PC-9 (cell line): ENCODE results near the gene NELL2. TPM values are rescaled to one million over a fixed set of nuclear protein-coding genes. Genes with fewer than 3 reads are reported as not detected.

ENCODE experiments used
- BruUV-seq: library from RNA; stranded (reverse); fragments of 400-500 nt; replicated peaks from 2 replicates; lab custom pipeline; 2021; lab: Mats Ljungman, UMichigan
- CTCF ChIA-PET: fragments of 300-600 bp; sonication (Branson Sonifier 250); formaldehyde crosslinking; loops from one replicate; lab custom pipeline; 2022; ENCODE audit warnings: antibody characterized with exemption; lab: Charles Lee
- POLR2A ChIA-PET: fragments of 300-600 bp; sonication (Branson Sonifier 250); formaldehyde crosslinking; loops from one replicate; lab custom pipeline; 2022; ENCODE audit warnings: antibody characterized with exemption; ENCODE audit not compliant: unreplicated experiment; lab: Charles Lee
- DNase-seq, 2 experiments: peaks; one replicate each; pipeline versions ENCODE4 v3.0.0 to v3.0.0-alpha.2; 2015 to 2022; ENCODE audit warnings: mixed read lengths in 1 of 2
- H2AFZ ChIP-seq: fragments of 200-600 bp; sonication (generic); 2 replicates; pipeline ENCODE4 v1.8.1; 2017; ENCODE audit warnings: antibody characterized with exemption
- H3F3A ChIP-seq: fragments of 200-600 bp; sonication (generic); 2 replicates; pipeline ENCODE4 v1.8.1; 2017; ENCODE audit warnings: antibody characterized with exemption, mild to moderate bottlenecking, low read depth; ENCODE audit not compliant: insufficient read depth
- H3K27ac ChIP-seq: fragments of 200-600 bp; sonication (generic); 2 replicates; pipeline ENCODE4 v1.6.1; 2016; ENCODE audit warnings: mixed run types
- H3K27me3 ChIP-seq: fragments of 200-600 bp; sonication (generic); 2 replicates; pipeline ENCODE4 v1.6.1; 2016; ENCODE audit warnings: low read depth, mixed run types; ENCODE audit not compliant: insufficient read depth
- H3K36me3 ChIP-seq: fragments of 200-600 bp; sonication (generic); 2 replicates; pipeline ENCODE4 v1.6.1; 2016; ENCODE audit warnings: low read depth, mixed run types
- H3K4me1 ChIP-seq: fragments of 200-600 bp; sonication (generic); replicated peaks from 2 replicates; pipeline ENCODE4 v1.6.1; 2016; ENCODE audit warnings: mixed run types; ENCODE audit not compliant: insufficient read depth
- H3K4me2 ChIP-seq: fragments of 200-600 bp; sonication (generic); 2 replicates; pipeline ENCODE4 v1.6.1; 2017; ENCODE audit warnings: mixed run types
- H3K4me3 ChIP-seq: fragments of 200-600 bp; sonication (generic); 2 replicates; pipeline ENCODE4 v1.6.1; 2016; ENCODE audit warnings: mixed run types
- H3K79me2 ChIP-seq: fragments of 200-600 bp; sonication (generic); 2 replicates; pipeline ENCODE4 v1.6.1; 2017; ENCODE audit warnings: low read depth, mixed run types
- H3K9me2 ChIP-seq: fragments of 200-600 bp; sonication (generic); 2 replicates; pipeline ENCODE4 v1.8.1; 2017; ENCODE audit warnings: mild to moderate bottlenecking; ENCODE audit not compliant: insufficient read depth
- H3K9me3 ChIP-seq: fragments of 200-600 bp; sonication (generic); 2 replicates; pipeline ENCODE4 v1.8.1; 2016; ENCODE audit warnings: low read depth; ENCODE audit not compliant: insufficient read depth
- H4K20me1 ChIP-seq: fragments of 200-600 bp; sonication (generic); 2 replicates; pipeline ENCODE4 v1.8.1; 2017; ENCODE audit not compliant: insufficient read depth
- CTCF ChIP-seq: fragments of 200-600 bp; sonication (generic); conservative IDR thresholded peaks from 2 replicates; pipeline ENCODE4 v1.6.1; 2017; ENCODE audit warnings: mixed run types, antibody characterized with exemption, mild to moderate bottlenecking, moderate library complexity
- EZH2 ChIP-seq: fragments of 200-600 bp; sonication (generic); IDR thresholded peaks from 2 replicates; pipeline ENCODE4 v1.8.0; 2017; ENCODE audit warnings: antibody characterized with exemption, low read depth
- intact Hi-C: fragments of 100-400 bp; cut with micrococcal nuclease; formaldehyde crosslinking; loops from one replicate; pipeline ENCODE4 v1.10.0; 2022; ENCODE audit not compliant: unreplicated experiment
- total RNA-seq: library from RNA; stranded (reverse); gene quantifications from 2 replicates; pipeline ENCODE4 v1.2.3, GENCODE V29; 2021

Gene NELL2
- total RNA-seq, 1 experiment from 2014 or later, result 0.61 TPM

GRCh38 chr12:44717612-44718011 lies 158.5 kb downstream of the NELL2 start:
- POLR2A ChIA-PET, result no interaction called here

DNA sequence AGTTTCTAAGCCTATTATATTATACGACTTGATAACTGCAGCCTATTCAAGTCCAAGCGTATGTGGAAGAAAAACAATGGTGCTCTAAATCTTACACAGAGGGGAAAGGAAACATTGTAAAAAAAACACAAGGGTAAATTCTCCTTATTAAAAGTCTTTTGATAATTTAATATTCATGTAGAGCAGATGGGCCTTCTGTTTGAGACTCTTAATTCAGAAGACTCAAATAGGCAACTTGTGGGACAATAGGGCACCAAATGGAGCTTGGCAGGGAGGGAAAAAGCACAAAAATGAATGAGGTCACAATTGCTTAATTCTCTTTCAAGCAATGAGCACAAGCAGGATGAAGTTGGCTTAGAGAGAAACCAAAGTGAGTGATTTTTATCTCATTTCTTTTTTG lies 159.4 kb downstream of the NELL2 start:
- H3K27ac ChIP-seq, result no peak overlapping the region
- no TSS peak for BruUV-seq
- no peaks in the 10 kb centered on the region for H3K9me2 ChIP-seq
- no peak overlapping the region for H2AFZ ChIP-seq
- H3F3A ChIP-seq, result no peaks in the 10 kb centered on the region
- no peaks in the 10 kb centered on the region for H3K36me3 ChIP-seq
- H3K4me3 ChIP-seq, result no peak overlapping the region
- no peaks in the 10 kb centered on the region for H4K20me1 ChIP-seq
- DNase-seq, result no peak
- no peaks in the 10 kb centered on the region for H3K79me2 ChIP-seq
- intact Hi-C loops, result no loop called here
- ChIA-PET CTCF (no interaction called here), POLR2A (no interaction called here)
- H3K9me3 ChIP-seq, result no peaks in the 10 kb centered on the region
- no peak for TF ChIP-seq EZH2
- TF ChIP-seq CTCF, result no peak
- no peak overlapping the region for H3K4me2 ChIP-seq
- H3K4me1 ChIP-seq, result no peaks in the 10 kb centered on the region
- no peaks in the 10 kb centered on the region for H3K27me3 ChIP-seq

More at GRCh38 chr12:44717612-44718011, 158.5 kb downstream of the NELL2 start:
- no peaks in the 10 kb centered on the region for H3K36me3 ChIP-seq
- CTCF ChIA-PET, result no interaction called here
- no peaks in the 10 kb centered on the region for H3K9me3 ChIP-seq
- H3F3A ChIP-seq, result no peaks in the 10 kb centered on the region
- no peaks in the 10 kb centered on the region for H3K27me3 ChIP-seq
- H2AFZ ChIP-seq, result no peak overlapping the region
- no peaks in the 10 kb centered on the region for H3K9me2 ChIP-seq
- no peaks in the 10 kb centered on the region for H4K20me1 ChIP-seq
- intact Hi-C loops, result no loop called here
- H3K4me1 ChIP-seq, result no peaks in the 10 kb centered on the region
- no peak overlapping the region for H3K4me2 ChIP-seq
- H3K27ac ChIP-seq, result no peak overlapping the region
- H3K4me3 ChIP-seq, result no peak overlapping the region
- BruUV-seq, result no TSS peak
- no peak for DNase-seq
- H3K79me2 ChIP-seq, result no peaks in the 10 kb centered on the region
- no peak for TF ChIP-seq CTCF
- no peak for TF ChIP-seq EZH2

DNA sequence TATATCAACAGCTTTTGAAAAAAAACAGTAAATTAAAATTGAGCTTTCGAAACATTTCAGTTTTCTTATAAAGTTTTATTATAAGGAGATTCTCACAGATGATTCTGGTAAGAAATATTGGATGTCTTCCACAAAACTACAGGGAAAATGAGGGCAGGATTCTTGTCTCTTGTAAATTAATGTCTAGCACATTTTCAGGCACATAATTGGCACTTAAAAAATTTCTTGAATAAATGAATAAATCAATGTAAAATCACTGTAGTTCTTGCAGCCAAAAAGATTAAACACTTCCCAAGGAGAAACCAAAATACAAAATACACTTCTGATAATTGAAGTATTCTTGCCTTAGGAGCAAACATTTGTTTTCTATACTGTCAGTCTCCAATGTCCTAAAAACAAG lies 164.4 kb downstream of the NELL2 start:
- no peak for DNase-seq

More for the DNA sequence above, 164.4 kb downstream of the NELL2 start:
- no peaks in the 10 kb centered on the region for H3K27me3 ChIP-seq
- no peaks in the 10 kb centered on the region for H3K79me2 ChIP-seq
- no peak overlapping the region for H3K27ac ChIP-seq
- ChIA-PET CTCF (no interaction called here), POLR2A (no interaction called here)
- H4K20me1 ChIP-seq, result no peaks in the 10 kb centered on the region
- BruUV-seq, result no TSS peak
- no peaks in the 10 kb centered on the region for H3K36me3 ChIP-seq
- H3K9me2 ChIP-seq, result no peaks in the 10 kb centered on the region
- no peaks in the 10 kb centered on the region for H3K9me3 ChIP-seq
- no peak for TF ChIP-seq EZH2
- TF ChIP-seq CTCF, result no peak
- intact Hi-C loops, result no loop called here
- no peaks in the 10 kb centered on the region for H3F3A ChIP-seq
- no peak overlapping the region for H3K4me3 ChIP-seq
- H3K4me1 ChIP-seq, result no peaks in the 10 kb centered on the region
- H2AFZ ChIP-seq, result no peak overlapping the region
- no peak overlapping the region for H3K4me2 ChIP-seq
